HG02759 (cell line): ENCODE data around the gene LONP2.
"Not testable (repeated sequence)": the region's sequence is repeated elsewhere in the genome, so short reads cannot be mapped to it uniquely, and the experiment has no call there.

Experiments used
- ATAC-seq: cut with Tn5 transposase; IDR thresholded peaks from one replicate; pipeline ENCODE4 v1.9.1; 2021; ENCODE audit warnings: mild to moderate bottlenecking, moderate library complexity; ENCODE audit not compliant: unreplicated experiment

The LONP2 gene

DNA sequence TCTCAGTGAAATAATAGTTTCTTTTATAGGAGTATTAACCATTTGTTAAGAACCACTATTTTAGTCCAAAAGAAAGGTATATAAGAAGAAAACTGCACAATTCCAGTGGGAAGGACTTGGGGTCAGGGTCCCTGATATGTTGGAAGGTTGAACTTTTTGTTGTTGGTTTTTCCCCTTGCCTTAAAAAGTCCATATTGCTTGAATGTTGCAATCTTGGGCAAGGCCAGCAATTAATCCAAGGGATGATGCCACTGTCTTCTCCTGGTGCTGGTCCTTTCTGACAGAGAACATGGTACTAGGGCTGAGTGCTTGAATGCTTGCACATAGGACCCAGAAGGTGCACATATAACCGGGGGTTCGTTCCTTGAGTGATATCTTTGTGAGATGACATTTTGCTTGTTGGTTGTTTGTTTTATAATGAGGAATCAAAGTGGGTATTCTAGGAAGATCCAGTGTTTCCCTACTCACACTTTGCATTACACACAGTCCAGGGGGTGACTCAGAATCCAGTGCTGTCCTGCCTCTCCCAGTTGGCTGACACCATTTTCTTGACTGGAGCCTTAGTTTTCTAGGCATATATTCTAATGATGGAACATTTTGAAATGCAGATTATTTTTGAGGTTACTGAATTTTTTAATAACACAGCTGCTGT, 86.2 kb downstream of the LONP2 start:
- no peak for ATAC-seq

DNA sequence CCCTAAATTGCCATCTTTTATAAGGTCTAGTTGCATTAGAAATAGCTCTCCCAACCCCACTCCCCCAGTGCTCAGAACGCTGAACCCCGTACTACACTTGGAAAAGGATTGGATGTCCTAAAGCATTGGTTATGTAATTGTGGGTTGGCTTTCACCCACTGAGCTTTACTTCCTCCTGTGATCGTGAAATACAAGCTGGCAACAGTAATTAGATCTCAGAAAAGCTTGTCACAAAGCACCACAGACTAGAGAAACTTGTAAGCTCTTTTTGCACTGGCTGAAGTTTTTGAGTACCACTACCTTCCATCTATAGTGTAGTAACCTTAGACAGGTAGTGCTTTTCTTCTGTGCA, 86.7 kb downstream of the LONP2 start:
- ATAC-seq, result no peak

- ATAC-seq, result no peak
Measured at GRCh38 chr16:48332978-48333377, 88.9 kb downstream of the LONP2 start.

- no peak for ATAC-seq
Measured at GRCh38 chr16:48334325-48334724, 90.2 kb downstream of the LONP2 start.

GRCh38 chr16:48335961-48336360, 91.9 kb downstream of the LONP2 start:
- ATAC-seq, result no peak

DNA sequence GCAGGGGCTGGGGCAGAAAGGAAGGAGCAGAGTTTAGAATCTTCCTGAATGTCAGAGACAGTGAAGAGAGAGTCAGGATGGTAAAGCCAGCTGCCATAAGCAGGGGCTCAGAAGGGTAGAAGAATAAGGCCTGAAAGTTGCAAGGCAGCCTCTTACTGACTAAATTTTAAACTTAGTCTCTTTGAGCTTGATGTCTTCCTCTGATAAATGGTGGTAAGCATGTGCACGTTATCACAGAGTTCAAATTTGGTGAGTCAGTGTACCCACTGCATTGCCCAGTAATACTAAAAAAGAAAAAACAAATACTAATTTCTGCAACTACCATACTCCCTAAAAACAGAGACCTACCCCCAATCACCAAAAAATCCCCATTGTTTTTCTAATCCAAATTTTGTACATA, 96.0 kb downstream of the LONP2 start:
- ATAC-seq, result no peak

DNA sequence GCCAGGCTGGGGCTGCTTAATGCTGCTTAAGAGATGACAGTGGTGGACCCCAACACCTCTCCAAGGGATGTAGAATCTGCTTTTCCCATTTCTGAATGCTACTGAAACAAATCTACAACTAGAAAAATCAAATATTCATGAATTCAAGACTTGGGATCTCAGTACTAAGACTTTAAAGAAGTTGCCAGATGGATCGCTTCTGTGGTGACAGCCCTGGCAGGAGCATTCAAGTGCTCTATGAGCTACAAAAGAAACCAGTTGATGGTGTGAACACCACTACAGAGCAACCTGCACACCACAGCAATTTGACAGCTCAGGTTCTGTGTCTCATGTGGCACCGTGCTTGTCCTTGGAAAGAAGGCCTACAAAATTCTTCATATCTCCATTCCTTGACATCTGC, 98.5 kb downstream of the LONP2 start:
- ATAC-seq, result no peak

- no peak for ATAC-seq
Measured at GRCh38 chr16:48347191-48347865, 103.2 kb downstream of the LONP2 start.

- ATAC-seq, result no peak
Measured at GRCh38 chr16:48347980-48348379, 103.9 kb downstream of the LONP2 start.

GRCh38 chr16:48350736-48351135, 106.6 kb downstream of the LONP2 start:
- no peak for ATAC-seq

DNA sequence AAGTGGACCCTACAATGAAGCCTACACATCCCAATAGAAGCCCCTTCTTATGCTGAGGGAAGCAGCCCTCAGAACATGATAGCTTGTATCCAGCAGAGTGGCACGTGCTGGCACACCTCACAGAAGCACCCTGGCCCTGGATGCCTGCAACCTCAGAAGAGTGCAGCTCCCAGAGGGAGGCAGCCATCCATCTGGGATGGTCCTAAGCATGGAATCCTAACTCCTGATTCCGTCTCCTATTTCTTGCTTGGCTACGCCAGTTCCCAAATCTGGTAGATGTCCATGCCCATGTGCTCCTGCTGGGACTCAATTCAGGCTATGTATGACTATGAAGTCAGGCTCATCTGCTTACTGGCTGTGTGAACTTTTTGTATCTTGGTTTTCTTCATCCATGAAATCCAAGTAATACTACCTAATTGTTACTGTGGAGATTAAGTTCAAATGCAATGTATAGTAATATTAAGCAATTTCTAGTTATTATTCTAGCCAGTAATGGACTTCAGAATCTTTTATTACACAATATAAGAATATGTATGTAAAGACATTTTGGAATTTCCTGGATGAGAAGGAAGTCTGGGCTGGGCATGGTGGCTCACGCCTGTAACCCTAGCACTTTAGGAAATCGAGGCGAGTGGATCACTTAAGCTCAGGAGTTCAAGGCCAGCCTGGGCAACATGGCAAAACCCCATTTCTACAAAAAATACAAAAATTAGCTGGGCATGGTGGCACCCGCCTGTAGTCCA, 108.7 kb downstream of the LONP2 start:
- no peak for ATAC-seq

- ATAC-seq, result peak; percentile 75
Measured at GRCh38 chr16:48353565-48354163, 109.6 kb downstream of the LONP2 start.

- ATAC-seq, result not testable (repeated sequence)
Measured at GRCh38 chr16:48354385-48354784, 110.3 kb downstream of the LONP2 start.

DNA sequence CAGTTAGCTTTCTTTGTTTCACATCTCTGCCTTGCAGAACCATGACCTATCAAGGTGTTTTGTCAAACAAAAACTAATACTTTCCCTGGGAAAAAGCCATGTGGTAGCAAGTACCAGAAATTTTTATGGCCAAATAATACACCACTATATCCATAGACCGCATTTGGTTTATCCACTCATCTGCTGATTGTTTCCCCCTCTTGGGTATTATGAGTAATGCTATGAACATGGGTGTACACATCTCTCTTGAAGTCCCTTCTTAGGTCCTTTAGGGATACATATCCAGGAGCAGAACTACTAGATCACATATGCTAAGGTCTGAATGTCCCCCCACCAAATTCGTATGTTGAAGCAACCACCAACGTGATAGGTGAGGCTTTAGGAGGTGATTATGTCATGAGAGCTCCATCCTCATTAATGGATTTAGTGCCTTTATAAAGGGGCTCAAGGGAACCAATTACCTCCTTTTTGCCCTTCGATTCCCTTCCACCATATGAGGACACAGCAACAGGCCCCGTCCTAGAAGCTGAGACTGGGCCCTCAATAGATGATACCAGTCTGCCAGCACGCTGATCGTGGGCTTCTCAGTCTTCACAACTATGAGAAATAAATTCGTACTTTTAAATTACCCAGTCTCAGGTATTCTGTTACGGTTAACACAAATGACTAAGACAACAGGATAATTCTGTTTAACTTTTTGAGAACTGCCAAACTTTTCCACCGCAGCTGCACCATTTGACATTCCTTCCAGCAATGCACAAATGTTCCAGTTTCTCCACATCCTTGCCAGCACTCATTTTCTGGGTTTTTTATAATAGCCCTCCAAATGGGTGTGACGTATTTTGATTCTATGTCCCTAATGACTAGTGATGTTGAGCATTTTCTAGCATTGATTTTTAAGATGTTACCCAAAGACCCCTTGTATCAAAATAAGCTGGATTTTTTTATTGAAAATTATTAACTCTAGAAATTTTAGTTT, 111.1 kb downstream of the LONP2 start:
- no peak for ATAC-seq

DNA sequence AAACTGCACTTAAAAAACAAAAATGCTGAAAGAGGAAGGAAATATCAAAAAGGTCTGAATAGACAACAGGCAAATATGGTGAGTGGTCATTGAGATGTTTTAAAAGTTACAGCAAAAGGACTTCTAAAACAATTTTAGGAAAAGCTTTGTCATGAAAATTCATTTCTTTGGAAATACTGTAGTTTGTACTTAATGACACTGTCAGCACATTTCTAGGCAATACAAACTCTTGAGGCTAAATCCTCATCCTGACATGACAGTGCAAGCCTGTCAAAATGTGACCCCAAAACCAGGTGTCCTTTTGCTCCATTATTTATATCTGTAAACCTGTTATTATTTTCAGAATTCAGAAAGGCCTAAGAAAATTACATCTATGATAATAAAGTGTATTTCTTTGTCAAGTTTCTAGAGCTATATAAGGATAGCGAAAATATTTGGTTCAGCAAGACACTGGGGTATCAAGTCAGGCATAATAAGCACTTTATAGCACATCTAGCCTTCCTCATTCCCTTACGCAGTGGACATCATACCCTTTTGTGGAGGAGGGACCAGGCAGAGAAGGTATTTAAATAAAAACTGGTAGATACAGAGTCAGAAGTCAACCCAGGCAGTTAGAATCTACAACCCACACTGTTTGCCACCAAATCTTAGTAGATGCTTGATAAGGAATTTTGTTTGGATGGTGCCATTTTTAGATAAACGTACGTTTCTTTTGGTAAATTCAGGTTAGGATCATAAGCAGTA, 112.7 kb downstream of the LONP2 start:
- ATAC-seq, result no peak

DNA sequence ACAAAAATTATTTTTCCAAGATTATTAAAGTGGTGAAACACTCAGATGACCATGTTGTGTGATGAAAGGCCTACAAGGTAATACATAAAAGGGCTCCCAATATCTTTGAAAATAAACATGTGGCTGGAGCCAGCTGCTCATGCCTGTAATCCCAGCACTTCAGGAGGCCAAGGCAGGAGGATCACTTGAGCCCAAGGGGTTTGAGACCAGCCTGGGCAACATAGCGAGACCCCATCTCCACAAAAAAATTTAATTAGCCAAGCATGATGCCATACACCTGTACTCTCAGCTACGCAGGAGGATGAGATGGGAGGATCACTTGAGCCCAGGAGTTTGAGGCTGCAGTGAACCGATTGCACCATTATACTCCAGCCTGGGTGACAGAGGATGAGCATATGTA, 114.3 kb downstream of the LONP2 start:
- ATAC-seq, result no peak

- no peak for ATAC-seq
Measured at GRCh38 chr16:48359983-48360382, 115.9 kb downstream of the LONP2 start.

GRCh38 chr16:48361012-48361411, 116.9 kb downstream of the LONP2 start:
- ATAC-seq, result no peak

GRCh38 chr16:48361540-48362144, 117.5 kb downstream of the LONP2 start:
- ATAC-seq, result no peak
